Esophagus squamous epithelium (tissue), 5 donors: ENCODE measurements around the gene KCNMB2. TPM values are rescaled to one million over a fixed set of nuclear protein-coding genes. Genes with fewer than 3 reads are reported as not detected.
A peak's percentile ranks its signal among the peaks of the same experiment; 100 is the strongest.

Source experiments
- DNase-seq: peaks from one replicate; lab custom pipeline; 2025; lab: John Stamatoyannopoulos, UW
- H3K27ac ChIP-seq, 4 donors: fragments of 200-600 bp; sonication (generic); one replicate each; pipeline ENCODE4 v1.5.1; 2016 to 2019; ENCODE audit warnings: mild to moderate bottlenecking in 1 of 4
- H3K27me3 ChIP-seq, 4 donors: fragments of 200-600 bp; sonication (generic); 1 replicate in 3 of 4; 2 replicates in 1 of 4; pipeline versions ENCODE4 v1.5.1 to v1.6.0; 2017 to 2021; ENCODE audit warnings: antibody characterized with exemption in 1 of 4
- H3K36me3 ChIP-seq, 3 donors: fragments of 200-600 bp; sonication (generic); one replicate each; pipeline ENCODE4 v1.5.1; 2016 to 2019
- H3K4me1 ChIP-seq, 3 donors: fragments of 200-600 bp; sonication (generic); one replicate each; pipeline ENCODE4 v1.5.1; 2017 to 2019
- H3K4me3 ChIP-seq, 4 donors: fragments of 200-600 bp; sonication (generic); 1 replicate in 3 of 4; 2 replicates in 1 of 4; pipeline ENCODE4 v1.5.1; 2016 to 2019; ENCODE audit warnings: mild to moderate bottlenecking in 2 of 4, moderate library complexity in 1 of 4
- H3K9me3 ChIP-seq, 3 donors: fragments of 200-600 bp; sonication (generic); one replicate each; pipeline ENCODE4 v1.5.1; 2016 to 2019
- CTCF ChIP-seq, 6 experiments: fragments of 450-650 bp in 4 of 6; fragments of 200-600 bp in 2 of 6; sonication (generic) in 2 of 6; IDR thresholded peaks; one replicate each; pipeline ENCODE4 v1.5.1; 2016 to 2019; ENCODE audit warnings: antibody characterized with exemption in 6 of 6, mild to moderate bottlenecking in 4 of 6, moderate library complexity in 4 of 6
- POLR2A ChIP-seq, 4 donors: fragments of 450-650 bp; IDR thresholded peaks; one replicate each; pipeline ENCODE4 v1.6.1; 2017; ENCODE audit warnings: antibody characterized with exemption in 4 of 4, mild to moderate bottlenecking in 4 of 4, moderate library complexity in 3 of 4
- WGBS, 2 donors: methylation state at CpG; one replicate each; pipeline ENCODE4 v1.1.5; 2018; 5-methylcytosine and 5-hydroxymethylcytosine counted together
- intact Hi-C: fragments of 100-400 bp; cut with DNase I; formaldehyde crosslinking; loops from one replicate; pipeline ENCODE4 v1.15.0; 2022
- total RNA-seq, 4 donors: library from RNA; depleted of rRNA; stranded (reverse); fragments of >200 nt; gene quantifications; one replicate each; pipeline ENCODE4 v1.1.0, GENCODE V29; 2016
- donor health status: DM: yes; HTN: yes; CAD: no.

The KCNMB2 gene
- total RNA-seq, 4 donors from 2014 or later, result 0.19 TPM; not detected in 3

- no peak for DNase-seq
- TF ChIP-seq POLR2A (IDR thresholded peaks at IDR 0.05) (no peak), CTCF (IDR thresholded peaks at IDR 0.05) (no peak)
- WGBS, 2 donors, result 51 to 83% methylated on average over 2 of the region's 2 CpGs
- H3K36me3 ChIP-seq, result no peaks in the 10 kb centered on the region
- H3K27ac ChIP-seq, result no peak overlapping the region
- no peaks in the 10 kb centered on the region for H3K9me3 ChIP-seq
- H3K4me1 ChIP-seq, result no peaks in the 10 kb centered on the region
- intact Hi-C loops, result no loop called here
- H3K4me3 ChIP-seq, result no peak overlapping the region
- peaks cover 0 to 1% (median 0%) of the 10 kb centered on the region in 4 donors for H3K27me3 ChIP-seq
Observed at GRCh38 chr3:178597371-178597770, 61.1 kb downstream of the KCNMB2 start.

- Histone ChIP-seq H3K36me3 (no peaks in the 10 kb centered on the region), H3K27ac (no peak overlapping the region), H3K4me1 (no peaks in the 10 kb centered on the region), H3K9me3 (no peaks in the 10 kb centered on the region), H3K4me3 (no peak overlapping the region), H3K27me3 (peaks cover 0 to 4% (median 0%) of the 10 kb centered on the region in 4 donors)
- intact Hi-C loops, result no loop called here
- no peak for DNase-seq
- WGBS, 2 donors, result 43 to 50% methylated on average over 1 to 2 of the region's 2 CpGs
- TF ChIP-seq CTCF (IDR thresholded peaks at IDR 0.05) (no peak), POLR2A (IDR thresholded peaks at IDR 0.05) (no peak)
Observed at GRCh38 chr3:178602856-178603255, 66.6 kb downstream of the KCNMB2 start.

GRCh38 chr3:178603735-178604134 lies 67.5 kb downstream of the KCNMB2 start:
- Histone ChIP-seq H3K27ac (no peak overlapping the region), H3K4me3 (no peak overlapping the region), H3K36me3 (no peaks in the 10 kb centered on the region), H3K9me3 (no peaks in the 10 kb centered on the region), H3K27me3 (peaks cover 0 to 4% (median 0%) of the 10 kb centered on the region in 4 donors), H3K4me1 (no peaks in the 10 kb centered on the region)
- intact Hi-C loops, result no loop called here
- WGBS, 2 donors, result 28 to 70% methylated on average over 1 of the region's 1 CpG
- no peak for TF ChIP-seq POLR2A (IDR thresholded peaks at IDR 0.05)
- no peak for TF ChIP-seq CTCF (IDR thresholded peaks at IDR 0.05)
- no peak for DNase-seq

GRCh38 chr3:178618197-178618596 lies 82.0 kb downstream of the KCNMB2 start:
- H3K27me3 ChIP-seq, result no peaks in the 10 kb centered on the region
- WGBS, 2 donors, result 3 to 17% methylated on average over 3 of the region's 3 CpGs
- no peaks in the 10 kb centered on the region for H3K9me3 ChIP-seq
- TF ChIP-seq CTCF (IDR thresholded peaks at IDR 0.05) (no peak), POLR2A (IDR thresholded peaks at IDR 0.05) (no peak)
- no peak for DNase-seq
- peak overlapping the region in 2 of 4 donors; percentile 20 to 41 for H3K4me3 ChIP-seq
- peaks cover 0 to 16% (median 0%) of the 10 kb centered on the region in 3 donors for H3K4me1 ChIP-seq
- H3K36me3 ChIP-seq, result no peaks in the 10 kb centered on the region
- intact Hi-C loops, result no loop called here
- peak overlapping the region in 1 of 4 donors; percentile 30 for H3K27ac ChIP-seq

- H3K27ac ChIP-seq, result peak overlapping the region in 1 of 4 donors; percentile 30
- WGBS, 2 donors, result 41 to 76% methylated on average over 2 of the region's 2 CpGs
- DNase-seq, result no peak
- H3K4me3 ChIP-seq, result peak overlapping the region in 1 of 4 donors; percentile 41
- no peaks in the 10 kb centered on the region for H3K36me3 ChIP-seq
- H3K4me1 ChIP-seq, result peaks cover 0 to 23% (median 0%) of the 10 kb centered on the region in 3 donors
- intact Hi-C loops, result no loop called here
- TF ChIP-seq CTCF (IDR thresholded peaks at IDR 0.05) (no peak), POLR2A (IDR thresholded peaks at IDR 0.05) (no peak)
- H3K9me3 ChIP-seq, result no peaks in the 10 kb centered on the region
- H3K27me3 ChIP-seq, result no peaks in the 10 kb centered on the region
Observed at GRCh38 chr3:178618896-178619295, 82.7 kb downstream of the KCNMB2 start.
